GM23338 (cell line): ENCODE data around the gene ADRA2A. TPM values are rescaled to one million over a fixed set of nuclear protein-coding genes. Genes with fewer than 3 reads are reported as not detected.

ENCODE experiments used
- ATAC-seq: fragments of 200-7000 bp; cut with Tn5 transposase; 3 replicates; pipeline ENCODE4 v1.9.1; 2020
- DNase-seq: peaks from one replicate; pipeline ENCODE4 v3.0.0-alpha.2; 2015; ENCODE audit warnings: low spot score
- H2AFZ ChIP-seq: fragments of 200-600 bp; sonication (generic); 2 replicates; pipeline ENCODE4 v1.8.0; 2016; ENCODE audit warnings: antibody characterized with exemption, mild to moderate bottlenecking, moderate library complexity
- H3F3A ChIP-seq: fragments of 200-600 bp; sonication (generic); replicated peaks from 2 replicates; pipeline ENCODE4 v1.8.0; 2017; ENCODE audit warnings: antibody characterized with exemption, mixed run types, low read depth
- H3K27ac ChIP-seq: fragments of 200-600 bp; sonication (generic); 2 replicates; pipeline ENCODE4 v1.6.1; 2016; ENCODE audit warnings: low read depth
- H3K27me3 ChIP-seq: fragments of 200-600 bp; sonication (generic); 2 replicates; pipeline ENCODE4 v1.8.0; 2016; ENCODE audit warnings: mild to moderate bottlenecking, mixed run types, moderate library complexity; ENCODE audit not compliant: insufficient read depth
- H3K36me3 ChIP-seq: fragments of 200-600 bp; sonication (generic); 2 replicates; pipeline ENCODE4 v1.8.0; 2016; ENCODE audit warnings: mild to moderate bottlenecking; ENCODE audit not compliant: insufficient read depth
- H3K4me1 ChIP-seq: fragments of 200-600 bp; sonication (generic); 2 replicates; pipeline ENCODE4 v1.8.0; 2016; ENCODE audit warnings: mild to moderate bottlenecking, moderate library complexity; ENCODE audit not compliant: insufficient read depth
- H3K4me2 ChIP-seq: fragments of 200-600 bp; sonication (generic); 2 replicates; pipeline ENCODE4 v1.7.1; 2017; ENCODE audit warnings: mixed run types
- H3K4me3 ChIP-seq: fragments of 200-600 bp; sonication (generic); 2 replicates; pipeline ENCODE4 v1.6.1; 2016; ENCODE audit warnings: mixed run types
- H3K79me2 ChIP-seq: fragments of 200-600 bp; sonication (generic); replicated peaks from 2 replicates; pipeline ENCODE4 v1.8.0; 2017; ENCODE audit warnings: mild to moderate bottlenecking; ENCODE audit not compliant: insufficient read depth
- H3K9me2 ChIP-seq: fragments of 200-600 bp; sonication (generic); 2 replicates; pipeline ENCODE4 v1.8.0; 2017; ENCODE audit not compliant: insufficient read depth
- H4K20me1 ChIP-seq: fragments of 200-600 bp; sonication (generic); replicated peaks from 2 replicates; pipeline ENCODE4 v1.8.0; 2017; ENCODE audit warnings: mild to moderate bottlenecking; ENCODE audit not compliant: insufficient read depth
- H3K27ac Mint-ChIP-seq: 2 replicates; pipeline ENCODE4 v1.8.0; 2020; ENCODE audit warnings: inconsistent platforms, mild to moderate bottlenecking, moderate library complexity, mixed read lengths
- H3K27me3 Mint-ChIP-seq: 3 replicates; pipeline ENCODE4 v1.8.0; 2022; ENCODE audit warnings: low read depth, mild to moderate bottlenecking, moderate library complexity, mixed read lengths, inconsistent platforms; ENCODE audit not compliant: insufficient read depth, poor library complexity
- H3K36me3 Mint-ChIP-seq: 3 replicates; pipeline ENCODE4 v1.8.0; 2021; ENCODE audit warnings: low read depth, mild to moderate bottlenecking, inconsistent platforms, moderate library complexity, mixed read lengths
- H3K4me1 Mint-ChIP-seq: 3 replicates; pipeline ENCODE4 v1.8.0; 2020; ENCODE audit warnings: mild to moderate bottlenecking, inconsistent platforms, mixed read lengths
- H3K4me3 Mint-ChIP-seq: 3 replicates; pipeline ENCODE4 v1.8.0; 2021; ENCODE audit warnings: moderate library complexity, mild to moderate bottlenecking, inconsistent platforms, mixed read lengths
- H3K9me3 Mint-ChIP-seq: 3 replicates; pipeline ENCODE4 v1.8.0; 2020; ENCODE audit warnings: moderate library complexity, mild to moderate bottlenecking, inconsistent platforms, mixed read lengths
- CREB1 ChIP-seq: fragments of 250-450 bp; sonication (Bioruptor Pico); IDR thresholded peaks from 2 replicates; pipeline ENCODE4 v1.5.0; 2020; ENCODE audit warnings: low read depth, mild to moderate bottlenecking, moderate library complexity
- CTCF ChIP-seq, 2 experiments: fragments of 200-600 bp in 1 of 2; sonication (generic) in 1 of 2; conservative IDR thresholded peaks; 2 replicates each; pipeline versions ENCODE4 v1.5.1 to v1.6.1; 2016 to 2017; ENCODE audit warnings: antibody characterized with exemption in 2 of 2, low read depth in 2 of 2, mild to moderate bottlenecking in 2 of 2, moderate library complexity in 1 of 2
- ETS1 ChIP-seq: IDR thresholded peaks from 2 replicates; pipeline ENCODE4 v1.6.1; 2016; ENCODE audit warnings: antibody characterized with exemption
- EZH2 ChIP-seq: fragments of 200-600 bp; sonication (generic); IDR thresholded peaks from one replicate; pipeline ENCODE4 v1.8.0; 2017; ENCODE audit warnings: antibody characterized with exemption, mild to moderate bottlenecking, low read depth; ENCODE audit not compliant: unreplicated experiment
- EZH2phosphoT487 ChIP-seq: fragments of 200-600 bp; sonication (generic); IDR thresholded peaks from one replicate; pipeline ENCODE4 v1.8.1; 2018; ENCODE audit warnings: antibody characterized with exemption; ENCODE audit not compliant: unreplicated experiment
- JUNB ChIP-seq: IDR thresholded peaks from one replicate; pipeline ENCODE4 v1.6.1; 2016; ENCODE audit warnings: antibody characterized with exemption; ENCODE audit not compliant: unreplicated experiment
- NANOG ChIP-seq: IDR thresholded peaks from 2 replicates; pipeline ENCODE4 v1.6.1; 2016; ENCODE audit warnings: antibody characterized with exemption, borderline replicate concordance
- POLR2AphosphoS5 ChIP-seq: IDR thresholded peaks from 2 replicates; pipeline ENCODE4 v1.6.1; 2016; ENCODE audit warnings: antibody characterized with exemption, low read depth
- REST ChIP-seq: IDR thresholded peaks from one replicate; pipeline ENCODE4 v1.6.1; 2018; ENCODE audit warnings: antibody characterized with exemption; ENCODE audit not compliant: unreplicated experiment
- STAT1 ChIP-seq: IDR thresholded peaks from one replicate; pipeline ENCODE4 v1.6.1; 2016; ENCODE audit warnings: antibody characterized with exemption; ENCODE audit not compliant: unreplicated experiment
- ZNF114 ChIP-seq: fragments of 250-450 bp; sonication (Bioruptor Pico); IDR thresholded peaks from 2 replicates; pipeline ENCODE4 v1.5.0; 2020; ENCODE audit warnings: mild to moderate bottlenecking, moderate library complexity
- ZNF331 ChIP-seq: fragments of 250-450 bp; sonication (Bioruptor Pico); IDR thresholded peaks from 2 replicates; pipeline ENCODE4 v1.5.0; 2020; ENCODE audit warnings: low read depth, mild to moderate bottlenecking, moderate library complexity
- ZNF462 ChIP-seq: fragments of 250-450 bp; sonication (Bioruptor Pico); IDR thresholded peaks from 2 replicates; pipeline ENCODE4 v1.5.0; 2020; ENCODE audit warnings: mild to moderate bottlenecking, moderate library complexity
- polyA plus RNA-seq: library from polyadenylated mRNA; unstranded; fragments of >200 nt; fragmentation: Nextera tagmentation; extraction: Ambion mirVana; gene quantifications from 2 replicates; pipeline ENCODE4 v1.2.1, GENCODE V29; 2016
- total RNA-seq: library from RNA; depleted of rRNA; stranded (reverse); fragments of >200 nt; shearing (Covaris generic); gene quantifications from 2 replicates; pipeline ENCODE4 v1.2.3, GENCODE V29; 2014

Gene ADRA2A
- total and polyA plus RNA-seq, 2 experiments from 2014 or later: 0.60 to 2.5 TPM

GRCh38 chr10:111080224-111080623 is 3.4 kb downstream of the ADRA2A start:
- Histone ChIP-seq H3F3A (no peaks in the 10 kb centered on the region), H3K9me2 (no peaks in the 10 kb centered on the region), H2AFZ (no peak overlapping the region), H3K27ac (no peak overlapping the region), H3K4me2 (no peak overlapping the region), H3K36me3 (no peaks in the 10 kb centered on the region), H3K4me3 (no peak overlapping the region), H4K20me1 (no peaks in the 10 kb centered on the region), H3K4me1 (no peaks in the 10 kb centered on the region; the same call in 1 of the 2 replicates), H3K27me3 (peaks cover 50% of the 10 kb centered on the region), H3K79me2 (no peaks in the 10 kb centered on the region)
- Mint-ChIP-seq H3K27ac (no peak overlapping the region), H3K9me3 (peaks cover 7% of the 10 kb centered on the region; the same call in 1 of the 3 replicates), H3K36me3 (peaks cover 3% of the 10 kb centered on the region; the same call in 1 of the 3 replicates), H3K4me1 (peaks cover 14% of the 10 kb centered on the region), H3K4me3 (no peak overlapping the region), H3K27me3 (peaks cover 35% of the 10 kb centered on the region)
- TF ChIP-seq ZNF331 (CRISPR knock-in tag): no peak
- no peak for TF ChIP-seq ZNF462 (CRISPR knock-in tag)
- TF ChIP-seq CTCF (conservative IDR thresholded peaks at IDR 0.05; ENCODE audit: low read depth in 2 of 2): no peak
- no peak for TF ChIP-seq POLR2AphosphoS5
- no peak for TF ChIP-seq ZNF114 (CRISPR knock-in tag)
- TF ChIP-seq EZH2phosphoT487: no peak
- TF ChIP-seq REST: no peak
- TF ChIP-seq STAT1: no peak
- no peak for TF ChIP-seq ETS1
- TF ChIP-seq EZH2: no peak
- TF ChIP-seq NANOG: no peak
- no peak for TF ChIP-seq JUNB
- TF ChIP-seq CREB1 (CRISPR knock-in tag): no peak
- DNase-seq (no peak), ATAC-seq (no peak)
